Esophagus squamous epithelium (tissue), 5 donors: ENCODE results near the gene BNIP3. TPM values are rescaled to one million over a fixed set of nuclear protein-coding genes. Genes with fewer than 3 reads are reported as not detected.
"Not testable (repeated sequence)": the region's sequence is repeated elsewhere in the genome, so short reads cannot be mapped to it uniquely, and the experiment has no call there.

Source experiments
- DNase-seq: peaks from one replicate; lab custom pipeline; 2025; lab: John Stamatoyannopoulos, UW
- H3K27ac ChIP-seq, 4 donors: fragments of 200-600 bp; sonication (generic); one replicate each; pipeline ENCODE4 v1.5.1; 2016 to 2019; ENCODE audit warnings: mild to moderate bottlenecking in 1 of 4
- H3K27me3 ChIP-seq, 4 donors: fragments of 200-600 bp; sonication (generic); 1 replicate in 3 of 4; 2 replicates in 1 of 4; pipeline versions ENCODE4 v1.5.1 to v1.6.0; 2017 to 2021; ENCODE audit warnings: antibody characterized with exemption in 1 of 4
- H3K36me3 ChIP-seq, 3 donors: fragments of 200-600 bp; sonication (generic); one replicate each; pipeline ENCODE4 v1.5.1; 2016 to 2019
- H3K4me1 ChIP-seq, 3 donors: fragments of 200-600 bp; sonication (generic); one replicate each; pipeline ENCODE4 v1.5.1; 2017 to 2019
- H3K4me3 ChIP-seq, 4 donors: fragments of 200-600 bp; sonication (generic); 1 replicate in 3 of 4; 2 replicates in 1 of 4; pipeline ENCODE4 v1.5.1; 2016 to 2019; ENCODE audit warnings: mild to moderate bottlenecking in 2 of 4, moderate library complexity in 1 of 4
- H3K9me3 ChIP-seq, 3 donors: fragments of 200-600 bp; sonication (generic); one replicate each; pipeline ENCODE4 v1.5.1; 2016 to 2019
- CTCF ChIP-seq, 6 experiments: fragments of 450-650 bp in 4 of 6; fragments of 200-600 bp in 2 of 6; sonication (generic) in 2 of 6; IDR thresholded peaks; one replicate each; pipeline ENCODE4 v1.5.1; 2016 to 2019; ENCODE audit warnings: antibody characterized with exemption in 6 of 6, mild to moderate bottlenecking in 4 of 6, moderate library complexity in 4 of 6
- POLR2A ChIP-seq, 4 donors: fragments of 450-650 bp; IDR thresholded peaks; one replicate each; pipeline ENCODE4 v1.6.1; 2017; ENCODE audit warnings: antibody characterized with exemption in 4 of 4, mild to moderate bottlenecking in 4 of 4, moderate library complexity in 3 of 4
- WGBS, 2 donors: methylation state at CpG; one replicate each; pipeline ENCODE4 v1.1.5; 2018; 5-methylcytosine and 5-hydroxymethylcytosine counted together
- intact Hi-C: fragments of 100-400 bp; cut with DNase I; formaldehyde crosslinking; loops from one replicate; pipeline ENCODE4 v1.15.0; 2022
- total RNA-seq, 4 donors: library from RNA; depleted of rRNA; stranded (reverse); fragments of >200 nt; gene quantifications; one replicate each; pipeline ENCODE4 v1.1.0, GENCODE V29; 2016
- donor health status: DM: yes; HTN: yes; CAD: no.

The BNIP3 gene
- total RNA-seq, 4 donors from 2014 or later, result 35.2 to 83.8 (median 73.9) TPM

- no peak for DNase-seq
- no peaks in the 10 kb centered on the region for H3K27me3 ChIP-seq
- H3K4me3 ChIP-seq, result no peak overlapping the region
- intact Hi-C loops, result no loop called here
- no peaks in the 10 kb centered on the region for H3K9me3 ChIP-seq
- TF ChIP-seq CTCF (IDR thresholded peaks at IDR 0.05), result no peak
- no peak for TF ChIP-seq POLR2A (IDR thresholded peaks at IDR 0.05)
- H3K4me1 ChIP-seq, result peaks cover 5 to 32% (median 27%) of the 10 kb centered on the region in 3 donors
- H3K36me3 ChIP-seq, result no peaks in the 10 kb centered on the region
- H3K27ac ChIP-seq, result no peak overlapping the region
- 78 to 86% methylated on average over 1 to 2 of the region's 3 CpGs for WGBS, 2 donors
Measured at GRCh38 chr10:131994435-131994834, 12.7 kb upstream of the BNIP3 start.

- H3K9me3 ChIP-seq, result no peaks in the 10 kb centered on the region
- H3K4me3 ChIP-seq, result no peak overlapping the region
- no peaks in the 10 kb centered on the region for H3K27me3 ChIP-seq
- WGBS, 2 donors, result 69 to 80% methylated on average over 14 of the region's 14 CpGs
- H3K27ac ChIP-seq, result no peak overlapping the region
- no peaks in the 10 kb centered on the region for H3K36me3 ChIP-seq
- TF ChIP-seq POLR2A (IDR thresholded peaks at IDR 0.05) (no peak), CTCF (IDR thresholded peaks at IDR 0.05) (no peak)
- intact Hi-C loops, result no loop called here
- peaks cover 5 to 21% (median 19%) of the 10 kb centered on the region in 3 donors for H3K4me1 ChIP-seq
- DNase-seq, result no peak
Measured at GRCh38 chr10:131993275-131993674, 11.6 kb upstream of the BNIP3 start.

GRCh38 chr10:131991726-131992125 lies 10.0 kb upstream of the BNIP3 start:
- Histone ChIP-seq H3K9me3 (no peaks in the 10 kb centered on the region), H3K27ac (no peak overlapping the region), H3K27me3 (no peaks in the 10 kb centered on the region), H3K4me1 (peaks cover 2 to 6% (median 5%) of the 10 kb centered on the region in 3 donors), H3K4me3 (no peak overlapping the region), H3K36me3 (no peaks in the 10 kb centered on the region)
- DNase-seq, result no peak
- WGBS, 2 donors, result 78 to 89% methylated on average over 3 of the region's 3 CpGs
- intact Hi-C loops, result no loop called here
- TF ChIP-seq CTCF (IDR thresholded peaks at IDR 0.05) (no peak), POLR2A (IDR thresholded peaks at IDR 0.05) (no peak)

- intact Hi-C loops, H3K27me3 ChIP-seq: not testable (repeated sequence)
- WGBS, 2 donors, result 84 to 95% methylated on average over 3 of the region's 3 CpGs
Measured at GRCh38 chr10:131987786-131988185, 6.1 kb upstream of the BNIP3 start.

GRCh38 chr10:131987301-131987700 lies 5.6 kb upstream of the BNIP3 start:
- H3K4me1 ChIP-seq, result peaks cover 0 to 14% (median 0%) of the 10 kb centered on the region in 3 donors
- H3K27ac ChIP-seq, H3K9me3 ChIP-seq, H3K27me3 ChIP-seq, DNase-seq, H3K36me3 ChIP-seq, intact Hi-C loops, H3K4me3 ChIP-seq: not testable (repeated sequence)
- WGBS, 2 donors, result 90 to 94% methylated on average over 4 to 5 of the region's 5 CpGs

More at GRCh38 chr10:131987786-131988185, 6.1 kb upstream of the BNIP3 start:
- not testable (repeated sequence) for H3K4me3 ChIP-seq, DNase-seq, H3K36me3 ChIP-seq, H3K9me3 ChIP-seq, H3K27ac ChIP-seq, H3K4me1 ChIP-seq

- H3K27ac ChIP-seq, H3K27me3 ChIP-seq, H3K9me3 ChIP-seq, H3K36me3 ChIP-seq, DNase-seq, H3K4me3 ChIP-seq, intact Hi-C loops: not testable (repeated sequence)
- WGBS, 2 donors, result 96 to 97% methylated on average over 4 to 7 of the region's 7 CpGs
- peaks cover 0 to 17% (median 0%) of the 10 kb centered on the region in 3 donors for H3K4me1 ChIP-seq
Measured at GRCh38 chr10:131986851-131987250, 5.1 kb upstream of the BNIP3 start.

GRCh38 chr10:131983780-131984179 lies 2.1 kb upstream of the BNIP3 start:
- DNase-seq, result no peak
- Histone ChIP-seq H3K27me3 (peaks cover 0 to 33% (median 0%) of the 10 kb centered on the region in 4 donors), H3K4me1 (peaks cover 4 to 47% (median 5%) of the 10 kb centered on the region in 3 donors), H3K4me3 (no peak overlapping the region), H3K36me3 (no peaks in the 10 kb centered on the region), H3K27ac (no peak overlapping the region), H3K9me3 (no peaks in the 10 kb centered on the region)
- TF ChIP-seq CTCF (IDR thresholded peaks at IDR 0.05) (no peak), POLR2A (IDR thresholded peaks at IDR 0.05) (no peak)
- 46 to 59% methylated on average over 6 of the region's 6 CpGs for WGBS, 2 donors
- intact Hi-C loops, result no loop called here
